Body of pancreas (tissue), 4 donors: Measurements from ENCODE around the gene CFAP46.

Experiments used
- CTCF ChIP-seq, 7 experiments: fragments of 450-650 bp in 4 of 7; fragments of 200-600 bp in 3 of 7; sonication (generic) in 3 of 7; IDR thresholded peaks; one replicate each; pipeline ENCODE4 v1.5.1; 2016 to 2019; ENCODE audit warnings: antibody characterized with exemption in 7 of 7
- POLR2A ChIP-seq, 3 donors: fragments of 450-650 bp; IDR thresholded peaks; one replicate each; pipeline ENCODE4 v1.6.1; 2016; ENCODE audit warnings: antibody characterized with exemption in 3 of 3, mild to moderate bottlenecking in 2 of 3

- no peak for TF ChIP-seq POLR2A (IDR thresholded peaks at IDR 0.05)
- TF ChIP-seq CTCF (IDR thresholded peaks at IDR 0.05), result no peak
Measured at GRCh38 chr10:132932461-132933307, 9.7 kb downstream of the CFAP46 start.
